A673 (cell line): ENCODE measurements around the gene DGUOK. TPM values are rescaled to one million over a fixed set of nuclear protein-coding genes. Genes with fewer than 3 reads are reported as not detected.

Source experiments
- BruUV-seq: library from RNA; stranded (reverse); fragments of 400-500 nt; replicated peaks from 2 replicates; lab custom pipeline; 2021; lab: Mats Ljungman, UMichigan
- CTCF ChIA-PET: fragments of 300-600 bp; sonication (Branson Sonifier 250); formaldehyde crosslinking; loops from one replicate; lab custom pipeline; 2022; ENCODE audit warnings: antibody characterized with exemption; lab: Charles Lee
- POLR2A ChIA-PET: fragments of 300-600 bp; sonication (Branson Sonifier 250); formaldehyde crosslinking; loops from one replicate; lab custom pipeline; 2022; ENCODE audit warnings: antibody characterized with exemption; ENCODE audit not compliant: low non-redundant PET; lab: Charles Lee
- DNase-seq: peaks from one replicate; pipeline ENCODE4 v3.0.0-alpha.2; 2015; ENCODE audit warnings: low spot score
- H3K27ac ChIP-seq: fragments of 200-600 bp; sonication (generic); 2 replicates; pipeline ENCODE4 v1.5.1; 2016; ENCODE audit warnings: mixed run types, low read depth, mild to moderate bottlenecking, mixed read lengths, antibody characterized with exemption, low read length; ENCODE audit not compliant: poor library complexity, severe bottlenecking
- H3K27me3 ChIP-seq: fragments of 200-600 bp; sonication (generic); replicated peaks from 2 replicates; pipeline ENCODE4 v1.6.1; 2017; ENCODE audit warnings: mixed run types, low read depth, mild to moderate bottlenecking, mixed read lengths, antibody characterized with exemption, low read length; ENCODE audit not compliant: insufficient read depth, poor library complexity
- H3K36me3 ChIP-seq: fragments of 200-600 bp; sonication (generic); 2 replicates; pipeline ENCODE4 v1.6.1; 2016; ENCODE audit warnings: mixed run types, mild to moderate bottlenecking, mixed read lengths, antibody characterized with exemption, low read length; ENCODE audit not compliant: insufficient read depth, poor library complexity, severe bottlenecking
- H3K4me1 ChIP-seq: fragments of 200-600 bp; sonication (generic); 2 replicates; pipeline ENCODE4 v1.6.1; 2017; ENCODE audit warnings: mixed run types, mild to moderate bottlenecking, mixed read lengths, antibody characterized with exemption, low read length; ENCODE audit not compliant: insufficient read depth, poor library complexity, severe bottlenecking
- H3K4me3 ChIP-seq: fragments of 200-600 bp; sonication (generic); 2 replicates; pipeline ENCODE4 v1.5.1; 2016; ENCODE audit warnings: low read depth, mixed run types, mild to moderate bottlenecking, mixed read lengths, low read length; ENCODE audit not compliant: poor library complexity, severe bottlenecking
- H3K9me3 ChIP-seq: fragments of 200-600 bp; sonication (generic); 2 replicates; pipeline ENCODE4 v1.6.1; 2016; ENCODE audit warnings: mixed run types, low read depth, mild to moderate bottlenecking, mixed read lengths, antibody characterized with exemption, low read length; ENCODE audit not compliant: poor library complexity, severe bottlenecking
- CTCF ChIP-seq: fragments of 300-800, 200-600 bp; sonication (generic); conservative IDR thresholded peaks from 2 replicates; pipeline ENCODE4 v1.5.1; 2017; ENCODE audit warnings: low read depth, mild to moderate bottlenecking, antibody characterized with exemption, low read length, moderate library complexity, mixed read lengths
- EZH2 ChIP-seq: fragments of 200-600 bp; sonication (generic); IDR thresholded peaks from 2 replicates; pipeline ENCODE4 v1.6.1; 2017; ENCODE audit warnings: borderline replicate concordance, low read depth, mild to moderate bottlenecking, mixed read lengths, antibody characterized with exemption, low read length; ENCODE audit not compliant: poor library complexity, severe bottlenecking
- intact Hi-C: fragments of 100-400 bp; cut with micrococcal nuclease; formaldehyde crosslinking; loops from one replicate; pipeline ENCODE4 v1.10.0; 2022; ENCODE audit not compliant: unreplicated experiment
- total RNA-seq: library from RNA; stranded (reverse); gene quantifications from 2 replicates; pipeline ENCODE4 v1.2.3, GENCODE V29; 2021

The DGUOK gene
- total RNA-seq, 1 experiment from 2014 or later = 106 TPM

- Histone ChIP-seq H3K9me3 (no peaks in the 10 kb centered on the region), H3K36me3 (no peaks in the 10 kb centered on the region), H3K4me3 (no peak overlapping the region), H3K27ac (no peak overlapping the region), H3K27me3 (no peaks in the 10 kb centered on the region), H3K4me1 (no peaks in the 10 kb centered on the region)
- ChIA-PET CTCF (no interaction called here), POLR2A (no interaction called here)
- intact Hi-C loops = no loop called here
- BruUV-seq = no TSS peak
- DNase-seq = no peak
- TF ChIP-seq CTCF (0 out of 2 replicates have a peak, but pooled peaks have one; percentile 1), EZH2 (no peak)
Measured at GRCh38 chr2:73921581-73921980, 5.1 kb upstream of the DGUOK start.

GRCh38 chr2:73922681-73923080 lies 4.0 kb upstream of the DGUOK start:
- CTCF ChIA-PET = no interaction called here
- TF ChIP-seq EZH2 (no peak), CTCF (no peak)
- Histone ChIP-seq H3K36me3 (no peaks in the 10 kb centered on the region), H3K27me3 (no peaks in the 10 kb centered on the region), H3K4me3 (no peak overlapping the region), H3K9me3 (no peaks in the 10 kb centered on the region), H3K4me1 (peaks cover 2% of the 10 kb centered on the region), H3K27ac (no peak overlapping the region)
- intact Hi-C loops = no loop called here
- BruUV-seq = no TSS peak
- POLR2A ChIA-PET = no interaction called here
- DNase-seq = no peak

GRCh38 chr2:73925033-73925704 lies 1.5 kb upstream of the DGUOK start:
- ChIA-PET POLR2A (no interaction called here), CTCF (no interaction called here)
- Histone ChIP-seq H3K9me3 (no peaks in the 10 kb centered on the region), H3K4me3 (no peak overlapping the region), H3K27me3 (no peaks in the 10 kb centered on the region), H3K36me3 (no peaks in the 10 kb centered on the region), H3K27ac (no peak overlapping the region), H3K4me1 (peaks cover 12% of the 10 kb centered on the region)
- no TSS peak for BruUV-seq
- intact Hi-C loops = loop anchor here (5.0 kb wide), 2 partner anchors 57 to 197 kb away; partner anchors contain the start of gene TET3
- TF ChIP-seq CTCF (no peak), EZH2 (no peak)
- DNase-seq = peak; percentile 15
